Uterus (tissue), 2 donors: Measurements from ENCODE around the gene ONECUT3.

Experiments
- POLR2A ChIP-seq, 2 donors: fragments of 450-650 bp; IDR thresholded peaks; one replicate each; pipeline ENCODE4 v1.6.1; 2016; ENCODE audit warnings: antibody characterized with exemption in 2 of 2, mild to moderate bottlenecking in 1 of 2, moderate library complexity in 1 of 2
- TF ChIP-seq, protein P1 (sequence below), 4 experiments: fragments of 200-600 bp in 2 of 4; fragments of 450-650 bp in 2 of 4; sonication (generic) in 2 of 4; IDR thresholded peaks; one replicate each; pipeline ENCODE4 v1.5.1; 2016 to 2019; ENCODE audit warnings: antibody characterized with exemption in 4 of 4, mild to moderate bottlenecking in 2 of 4, moderate library complexity in 1 of 4

GRCh38 chr19:1717970-1718264, 35.4 kb upstream of the ONECUT3 start:
- TF ChIP-seq, protein P1, sequence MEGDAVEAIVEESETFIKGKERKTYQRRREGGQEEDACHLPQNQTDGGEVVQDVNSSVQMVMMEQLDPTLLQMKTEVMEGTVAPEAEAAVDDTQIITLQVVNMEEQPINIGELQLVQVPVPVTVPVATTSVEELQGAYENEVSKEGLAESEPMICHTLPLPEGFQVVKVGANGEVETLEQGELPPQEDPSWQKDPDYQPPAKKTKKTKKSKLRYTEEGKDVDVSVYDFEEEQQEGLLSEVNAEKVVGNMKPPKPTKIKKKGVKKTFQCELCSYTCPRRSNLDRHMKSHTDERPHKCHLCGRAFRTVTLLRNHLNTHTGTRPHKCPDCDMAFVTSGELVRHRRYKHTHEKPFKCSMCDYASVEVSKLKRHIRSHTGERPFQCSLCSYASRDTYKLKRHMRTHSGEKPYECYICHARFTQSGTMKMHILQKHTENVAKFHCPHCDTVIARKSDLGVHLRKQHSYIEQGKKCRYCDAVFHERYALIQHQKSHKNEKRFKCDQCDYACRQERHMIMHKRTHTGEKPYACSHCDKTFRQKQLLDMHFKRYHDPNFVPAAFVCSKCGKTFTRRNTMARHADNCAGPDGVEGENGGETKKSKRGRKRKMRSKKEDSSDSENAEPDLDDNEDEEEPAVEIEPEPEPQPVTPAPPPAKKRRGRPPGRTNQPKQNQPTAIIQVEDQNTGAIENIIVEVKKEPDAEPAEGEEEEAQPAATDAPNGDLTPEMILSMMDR (IDR thresholded peaks at IDR 0.05): no peak
- no peak for TF ChIP-seq POLR2A (IDR thresholded peaks at IDR 0.05)
